ENCODE data around the gene SAXO1. TPM values are rescaled to one million over a fixed set of nuclear protein-coding genes. Genes with fewer than 3 reads are reported as not detected.

SAXO1 gene
- total RNA-seq, 1 donor from 2014 or later: 0.03 TPM

- Histone ChIP-seq H3K27ac (replicated peaks) (no peak overlapping the region), H3K4me1 (no peaks in the 10 kb centered on the region), H3K4me3 (no peak overlapping the region), H3K9me3 (replicated peaks) (no peaks in the 10 kb centered on the region), H3K36me3 (no peaks in the 10 kb centered on the region), H3K27me3 (ENCODE audit: low read depth) (peaks cover 10% of the 10 kb centered on the region)
- intact Hi-C loops (cut with micrococcal nuclease): no loop called here
- no peak for TF ChIP-seq CTCF (IDR thresholded peaks at IDR 0.05; ENCODE audit: borderline replicate concordance)
- no peak for DNase-seq
These were observed 123.6 kb downstream of the SAXO1 start for GRCh38 chr9:18909140-18910018.

- intact Hi-C loops (cut with micrococcal nuclease): no loop called here
These were observed 124.9 kb downstream of the SAXO1 start for GRCh38 chr9:18907927-18908625.

GRCh38 chr9:18906656-18907395, 126.2 kb downstream of the SAXO1 start:
- no peaks in the 10 kb centered on the region for H3K4me1 ChIP-seq
- intact Hi-C loops (cut with micrococcal nuclease): no loop called here

More at GRCh38 chr9:18907927-18908625, 124.9 kb downstream of the SAXO1 start:
- no peaks in the 10 kb centered on the region for H3K4me1 ChIP-seq
- H3K36me3 ChIP-seq: no peaks in the 10 kb centered on the region
- TF ChIP-seq CTCF (IDR thresholded peaks at IDR 0.05; ENCODE audit: borderline replicate concordance): no peak
- no peak overlapping the region for H3K27ac ChIP-seq (replicated peaks)
- H3K4me3 ChIP-seq: no peak overlapping the region
- peaks cover 10% of the 10 kb centered on the region for H3K27me3 ChIP-seq (ENCODE audit: low read depth)
- peaks cover 6% of the 10 kb centered on the region for H3K9me3 ChIP-seq (replicated peaks)
- no peak for DNase-seq

GRCh38 chr9:18905883-18906629, 127.0 kb downstream of the SAXO1 start:
- Histone ChIP-seq H3K9me3 (replicated peaks) (peaks cover 27% of the 10 kb centered on the region), H3K4me3 (no peak overlapping the region), H3K27ac (replicated peaks) (no peak overlapping the region), H3K27me3 (ENCODE audit: low read depth) (peaks cover 10% of the 10 kb centered on the region), H3K4me1 (no peaks in the 10 kb centered on the region), H3K36me3 (no peaks in the 10 kb centered on the region)
- no peak for DNase-seq
- intact Hi-C loops (cut with micrococcal nuclease): no loop called here
- TF ChIP-seq CTCF (IDR thresholded peaks at IDR 0.05; ENCODE audit: borderline replicate concordance): no peak

More at GRCh38 chr9:18906656-18907395, 126.2 kb downstream of the SAXO1 start:
- Histone ChIP-seq H3K4me3 (no peak overlapping the region), H3K27ac (replicated peaks) (no peak overlapping the region), H3K9me3 (replicated peaks) (peaks cover 19% of the 10 kb centered on the region), H3K27me3 (ENCODE audit: low read depth) (peaks cover 10% of the 10 kb centered on the region), H3K36me3 (no peaks in the 10 kb centered on the region)
- DNase-seq: no peak
- no peak for TF ChIP-seq CTCF (IDR thresholded peaks at IDR 0.05; ENCODE audit: borderline replicate concordance)
